GM21717 (cell line): ENCODE results near the gene GTPBP4.
A peak's percentile ranks its signal among the peaks of the same experiment; 100 is the strongest.

Source experiments
- ATAC-seq: cut with Tn5 transposase; IDR thresholded peaks from one replicate; pipeline ENCODE4 v1.9.1; 2021; ENCODE audit warnings: mild to moderate bottlenecking, moderate library complexity; ENCODE audit not compliant: unreplicated experiment

GTPBP4 gene

GRCh38 chr10:966466-967235 lies 21.6 kb upstream of the GTPBP4 start:
- ATAC-seq, result no peak

GRCh38 chr10:968546-969199 lies 19.6 kb upstream of the GTPBP4 start:
- ATAC-seq, result no peak

GRCh38 chr10:969473-970150 lies 18.6 kb upstream of the GTPBP4 start:
- ATAC-seq, result no peak

- ATAC-seq, result no peak
These were observed 17.7 kb upstream of the GTPBP4 start for GRCh38 chr10:970311-971149.

- no peak for ATAC-seq
These were observed 17.1 kb upstream of the GTPBP4 start for GRCh38 chr10:971150-971542.

- ATAC-seq, result no peak
These were observed 16.6 kb upstream of the GTPBP4 start for GRCh38 chr10:971613-972012.

GRCh38 chr10:972763-973162 lies 15.5 kb upstream of the GTPBP4 start:
- ATAC-seq, result no peak

GRCh38 chr10:974038-974784 lies 14.0 kb upstream of the GTPBP4 start:
- ATAC-seq, result no peak

- ATAC-seq, result no peak
These were observed 13.5 kb upstream of the GTPBP4 start for GRCh38 chr10:974785-975074.

- ATAC-seq, result no peak
These were observed 11.9 kb upstream of the GTPBP4 start for GRCh38 chr10:976316-976715.

- ATAC-seq, result no peak
These were observed 9.3 kb upstream of the GTPBP4 start for GRCh38 chr10:978826-979421.

GRCh38 chr10:980468-981093 lies 7.7 kb upstream of the GTPBP4 start:
- ATAC-seq, result no peak

GRCh38 chr10:983401-983800 lies 4.8 kb upstream of the GTPBP4 start:
- ATAC-seq, result no peak

GRCh38 chr10:983971-984655 lies 4.1 kb upstream of the GTPBP4 start:
- ATAC-seq, result no peak

GRCh38 chr10:985361-985760 lies 2.9 kb upstream of the GTPBP4 start:
- no peak for ATAC-seq

- no peak for ATAC-seq
These were observed 2.0 kb upstream of the GTPBP4 start for GRCh38 chr10:986137-986825.

GRCh38 chr10:986881-987619 lies 1.2 kb upstream of the GTPBP4 start:
- ATAC-seq, result no peak

GRCh38 chr10:987620-987869 lies 689 bp upstream of the GTPBP4 start:
- peak; percentile 5 for ATAC-seq
